HG03354 (cell line): Measurements from ENCODE around the gene R3HDM2.

Experiments
- ATAC-seq: cut with Tn5 transposase; IDR thresholded peaks from one replicate; pipeline ENCODE4 v1.9.1; 2021; ENCODE audit warnings: mild to moderate bottlenecking; ENCODE audit not compliant: unreplicated experiment, poor library complexity, severe bottlenecking

Gene R3HDM2

GRCh38 chr12:57430931-57431566, at the start of gene R3HDM2:
R3HDM2 (minus strand) TSS chr12:57431043; CDS start chr12:57310428, 120,615 bp downstream.
- ATAC-seq = peak; percentile 96

DNA sequence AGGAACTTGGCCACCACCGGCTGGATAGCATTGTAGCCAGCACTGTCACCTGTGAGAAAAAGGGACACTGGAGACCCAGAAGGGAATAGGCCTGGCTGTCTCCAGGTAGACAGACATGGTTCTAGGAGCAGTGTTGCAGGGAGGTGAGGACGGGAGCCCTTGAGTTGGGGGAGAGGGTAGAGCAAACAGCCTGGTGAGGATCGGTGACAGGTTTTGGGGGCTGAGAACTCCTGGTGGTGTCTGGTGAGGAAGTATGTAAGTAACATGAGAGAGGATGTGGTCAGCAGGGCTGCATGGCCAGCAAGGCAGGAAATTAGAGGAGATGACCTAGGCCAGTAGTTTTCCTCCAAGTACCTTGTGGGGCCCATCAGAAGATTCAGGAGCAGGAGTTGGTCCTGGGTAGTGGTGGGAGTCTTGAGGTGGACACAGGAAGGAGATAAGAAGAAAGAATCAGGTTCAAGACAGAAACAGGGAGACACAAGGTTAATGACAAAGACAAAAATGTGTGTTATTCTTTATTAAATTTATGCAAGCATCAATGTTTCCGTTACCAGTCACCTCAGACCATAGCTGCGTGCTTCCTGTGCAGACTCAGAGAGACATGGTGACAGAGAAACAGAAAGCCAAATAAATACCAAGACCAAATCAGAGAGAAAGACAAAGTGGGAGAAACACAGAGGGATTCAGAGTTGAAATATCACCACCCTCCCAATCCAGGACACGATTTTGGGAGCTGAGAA, 48.7 kb upstream of the R3HDM2 start, which contains the start of gene ARHGAP9:
ARHGAP9 (minus strand) TSS at position 491 of the 740 bp plus-strand sequence; CDS start at position 31, 460 bp downstream.
- ATAC-seq = peak; percentile 57

DNA sequence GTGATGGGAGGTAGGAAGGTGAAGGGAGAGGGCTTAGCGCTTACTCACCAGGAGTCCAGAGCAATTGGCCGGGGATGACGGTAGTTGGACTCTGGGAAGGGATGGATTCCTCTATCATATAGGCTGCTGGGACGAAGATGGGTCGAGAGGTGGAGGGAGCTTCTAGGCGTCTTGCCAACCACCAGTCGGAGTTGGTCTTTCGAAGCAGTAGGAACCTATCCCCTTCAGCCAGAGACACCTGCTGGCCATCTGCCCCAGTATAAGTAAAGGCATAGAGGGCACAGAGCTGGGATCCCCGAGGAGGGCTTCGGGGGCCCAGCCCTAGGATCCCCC, 48.2 kb upstream of the R3HDM2 start:
- no peak for ATAC-seq

GRCh38 chr12:57477710-57478681, 47.2 kb upstream of the R3HDM2 start:
- ATAC-seq = peak; percentile 38

DNA sequence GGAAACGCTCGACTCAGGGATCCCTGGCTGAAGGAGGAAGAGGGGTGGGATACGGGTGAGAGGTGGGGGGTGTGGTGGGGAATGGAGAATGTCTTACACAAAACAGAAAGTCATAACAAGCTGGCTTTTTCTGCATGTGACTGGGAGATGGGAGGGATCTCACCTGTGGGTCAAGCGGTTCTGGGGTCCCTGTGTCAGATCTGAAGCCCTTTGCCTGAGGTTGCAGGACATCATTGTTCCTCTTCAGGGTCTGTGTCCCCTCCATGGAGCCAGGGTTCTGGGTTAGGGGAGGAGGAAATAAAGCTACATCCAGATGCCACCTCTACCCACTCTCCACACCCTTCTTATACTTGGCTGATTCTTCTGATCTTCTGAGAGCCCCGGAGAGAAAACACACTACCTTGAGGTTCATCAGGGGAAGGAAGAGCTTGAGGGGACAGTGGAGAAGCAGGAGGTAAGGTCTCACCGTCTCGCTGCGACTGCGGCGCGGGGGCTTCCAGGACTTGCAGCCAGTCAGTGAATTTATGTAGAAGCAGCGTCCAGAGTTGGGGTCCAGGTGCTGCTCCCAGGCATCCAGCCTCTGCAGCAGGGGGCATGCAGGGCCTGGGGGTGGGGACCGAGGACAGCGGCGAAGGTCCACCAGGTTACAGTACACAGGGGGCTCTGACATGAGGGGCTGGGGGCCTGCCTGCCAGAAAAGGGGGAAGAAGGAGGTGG, 46.3 kb upstream of the R3HDM2 start:
- no peak for ATAC-seq

GRCh38 chr12:57476162-57476992, 45.5 kb upstream of the R3HDM2 start:
- ATAC-seq = peak; percentile 42

DNA sequence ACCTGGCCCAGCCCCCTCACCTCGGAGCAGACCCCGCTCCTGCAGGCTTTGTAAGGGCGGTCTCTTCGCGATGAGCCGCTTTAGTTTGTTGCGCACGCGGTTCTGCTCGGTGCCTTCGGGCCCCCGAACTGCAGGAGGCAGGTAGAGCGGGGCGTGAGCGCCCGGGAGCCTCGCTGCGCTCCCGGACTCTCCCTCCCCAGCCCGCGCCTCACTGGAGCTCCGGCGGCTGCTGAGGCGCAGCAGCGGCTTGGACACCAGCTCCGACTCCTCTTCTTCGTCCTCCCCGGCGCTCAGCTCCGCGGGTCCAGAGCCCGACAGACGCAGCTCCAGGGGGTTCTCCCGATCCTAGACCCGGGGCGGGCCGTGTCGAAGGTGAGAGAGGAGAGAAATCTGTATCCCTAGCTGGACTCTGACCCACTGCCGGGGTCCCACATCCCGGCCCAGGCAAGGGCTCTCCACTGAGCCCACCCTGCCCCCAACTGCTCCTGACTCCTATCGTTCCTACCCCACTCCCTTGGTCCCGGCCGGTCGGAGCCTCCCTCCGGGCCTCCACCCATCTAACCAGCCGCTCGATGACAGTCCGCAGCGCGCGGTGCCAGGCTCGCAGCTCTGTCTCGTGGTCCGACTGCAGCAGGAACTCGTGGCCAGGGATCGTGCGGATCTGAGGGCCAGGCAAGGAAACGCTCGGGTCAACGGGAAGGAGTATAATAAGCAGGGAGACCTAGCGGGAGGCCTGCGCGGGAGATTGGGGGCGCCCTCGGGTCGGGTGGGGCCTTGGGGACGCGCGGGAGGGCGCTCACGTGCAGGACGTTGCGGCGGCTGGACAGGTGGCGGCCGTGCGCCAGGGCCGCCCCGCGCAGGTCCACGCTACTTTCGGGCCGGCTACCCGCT, 44.7 kb upstream of the R3HDM2 start:
- ATAC-seq = peak; percentile 13

GRCh38 chr12:57474862-57475261, 44.0 kb upstream of the R3HDM2 start:
- ATAC-seq = no peak

DNA sequence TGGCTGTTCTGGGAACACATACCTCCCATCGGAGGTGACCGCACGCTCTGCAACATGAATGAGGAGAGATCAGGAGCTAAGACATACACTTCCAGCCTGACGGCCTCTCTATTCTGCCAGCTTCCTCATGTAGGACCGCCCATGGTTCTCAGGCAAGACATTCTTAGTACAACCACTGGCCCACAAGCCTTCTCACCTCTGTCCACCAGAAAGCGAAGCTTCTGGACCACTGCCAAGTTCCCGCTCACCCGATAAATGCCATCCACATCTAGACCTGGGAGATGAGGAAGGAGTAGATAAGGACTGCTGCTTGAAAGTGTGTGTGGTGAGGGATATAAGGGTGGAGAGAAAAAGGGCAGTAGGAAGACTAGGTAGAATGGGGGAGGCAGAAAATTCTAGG, 43.6 kb upstream of the R3HDM2 start:
- no peak for ATAC-seq

DNA sequence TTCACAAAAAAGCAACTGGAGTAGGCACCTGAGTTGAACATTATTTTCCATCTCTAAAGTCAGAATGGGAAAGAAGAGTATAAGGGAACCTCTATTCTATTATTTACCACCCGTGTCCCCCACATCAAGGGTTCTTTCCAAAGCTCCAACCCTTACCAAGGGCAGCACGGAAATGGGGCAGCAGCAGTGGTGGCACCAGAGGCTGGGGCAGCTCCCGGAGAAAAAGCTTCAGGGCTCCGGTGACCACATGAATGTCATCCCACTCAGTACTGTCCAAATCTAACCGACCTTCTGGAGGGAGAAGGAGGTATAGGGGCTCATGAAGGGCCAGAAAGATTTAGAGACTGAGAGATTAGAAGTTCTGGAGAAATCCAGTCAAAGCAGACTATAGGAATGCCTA, 43.0 kb upstream of the R3HDM2 start:
- ATAC-seq = no peak

- ATAC-seq = no peak
Observed at GRCh38 chr12:57473392-57473791, 42.5 kb upstream of the R3HDM2 start.

GRCh38 chr12:57472391-57472790, 41.5 kb upstream of the R3HDM2 start:
- no peak for ATAC-seq

DNA sequence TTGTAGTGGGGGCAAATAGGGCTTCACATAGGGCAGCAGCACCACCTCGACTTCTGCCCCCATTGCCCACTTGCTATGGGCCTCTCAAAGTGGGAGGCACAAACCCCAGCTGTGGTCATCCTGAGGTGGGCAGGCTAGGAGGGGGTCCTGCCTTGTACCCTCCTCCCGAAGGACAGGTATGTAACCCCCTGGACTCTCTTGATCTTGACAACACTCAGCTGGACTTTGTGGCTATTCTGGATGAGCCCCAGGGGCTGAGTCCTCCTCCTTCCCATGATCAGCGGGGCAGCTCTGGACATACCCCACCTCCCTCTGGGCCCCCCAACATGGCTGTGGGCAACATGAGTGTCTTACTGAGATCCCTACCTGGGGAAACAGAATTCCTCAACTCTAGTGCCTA, 40.8 kb upstream of the R3HDM2 start:
- no peak for ATAC-seq

DNA sequence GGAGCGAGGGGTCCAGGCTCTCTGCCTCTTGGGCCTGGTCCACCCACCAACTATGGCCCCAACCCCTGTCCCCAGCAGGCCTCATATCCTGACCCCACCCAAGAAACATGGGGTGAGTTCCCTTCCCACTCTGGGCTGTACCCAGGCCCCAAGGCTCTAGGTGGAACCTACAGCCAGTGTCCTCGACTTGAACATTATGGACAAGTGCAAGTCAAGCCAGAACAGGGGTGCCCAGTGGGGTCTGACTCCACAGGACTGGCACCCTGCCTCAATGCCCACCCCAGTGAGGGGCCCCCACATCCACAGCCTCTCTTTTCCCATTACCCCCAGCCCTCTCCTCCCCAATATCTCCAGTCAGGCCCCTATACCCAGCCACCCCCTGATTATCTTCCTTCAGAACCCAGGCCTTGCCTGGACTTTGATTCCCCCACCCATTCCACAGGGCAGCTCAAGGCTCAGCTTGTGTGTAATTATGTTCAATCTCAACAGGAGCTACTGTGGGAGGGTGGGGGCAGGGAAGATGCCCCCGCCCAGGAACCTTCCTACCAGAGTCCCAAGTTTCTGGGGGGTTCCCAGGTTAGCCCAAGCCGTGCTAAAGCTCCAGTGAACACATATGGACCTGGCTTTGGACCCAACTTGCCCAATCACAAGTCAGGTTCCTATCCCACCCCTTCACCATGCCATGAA, 40.3 kb upstream of the R3HDM2 start:
- no peak for ATAC-seq

DNA sequence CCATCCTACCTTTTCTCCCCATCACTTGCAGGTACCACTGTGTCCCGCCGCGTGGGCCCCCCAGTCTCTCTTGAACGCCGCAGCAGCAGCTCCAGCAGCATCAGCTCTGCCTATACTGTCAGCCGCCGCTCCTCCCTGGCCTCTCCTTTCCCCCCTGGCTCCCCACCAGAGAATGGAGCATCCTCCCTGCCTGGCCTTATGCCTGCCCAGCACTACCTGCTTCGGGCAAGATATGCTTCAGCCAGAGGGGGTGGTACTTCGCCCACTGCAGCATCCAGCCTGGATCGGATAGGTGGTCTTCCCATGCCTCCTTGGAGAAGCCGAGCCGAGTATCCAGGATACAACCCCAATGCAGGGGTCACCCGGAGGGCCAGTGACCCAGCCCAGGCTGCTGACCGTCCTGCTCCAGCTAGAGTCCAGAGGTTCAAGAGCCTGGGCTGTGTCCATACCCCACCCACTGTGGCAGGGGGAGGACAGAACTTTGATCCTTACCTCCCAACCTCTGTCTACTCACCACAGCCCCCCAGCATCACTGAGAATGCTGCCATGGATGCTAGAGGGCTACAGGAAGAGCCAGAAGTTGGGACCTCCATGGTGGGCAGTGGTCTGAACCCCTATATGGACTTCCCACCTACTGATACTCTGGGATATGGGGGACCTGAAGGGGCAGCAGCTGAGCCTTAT, 39.6 kb upstream of the R3HDM2 start:
- no peak for ATAC-seq

GRCh38 chr12:57469296-57470164, 38.7 kb upstream of the R3HDM2 start:
- ATAC-seq = no peak
